Cardiac muscle cell (in vitro differentiated cells and primary cell): ENCODE data around the gene FADS2. TPM values are rescaled to one million over a fixed set of nuclear protein-coding genes. Genes with fewer than 3 reads are reported as not detected.

Experiments used
- DNase-seq, 2 donors: peaks; one replicate each; pipeline versions ENCODE4 v3.0.0 to v3.0.0-alpha.2; 2010 to 2017; ENCODE audit warnings: low read depth in 1 of 2, low spot score in 1 of 2
- H3K27ac ChIP-seq: fragments of 200-600 bp; sonication (generic); 2 replicates; pipeline ENCODE4 v1.5.1; 2016
- H3K27me3 ChIP-seq: fragments of 200-600 bp; sonication (generic); 2 replicates; pipeline ENCODE4 v1.6.0; 2016; ENCODE audit warnings: control low read depth
- H3K36me3 ChIP-seq: fragments of 200-600 bp; sonication (generic); 2 replicates; pipeline ENCODE4 v1.5.1; 2016; ENCODE audit warnings: control low read depth
- H3K4me1 ChIP-seq: fragments of 200-600 bp; sonication (generic); 2 replicates; pipeline ENCODE4 v1.8.1; 2017; ENCODE audit warnings: low read depth, mild to moderate bottlenecking, mixed run types
- H3K4me3 ChIP-seq: fragments of 200-600 bp; sonication (generic); 2 replicates; pipeline ENCODE4 v1.5.1; 2016; ENCODE audit warnings: mild to moderate bottlenecking
- H3K9me3 ChIP-seq: fragments of 200-600 bp; sonication (generic); 2 replicates; pipeline ENCODE4 v1.5.1; 2017; ENCODE audit warnings: low read depth, mild to moderate bottlenecking, control low read depth
- polyA plus RNA-seq: library from polyadenylated mRNA; unstranded; fragments of >200 nt; fragmentation: Nextera tagmentation; extraction: Ambion mirVana; gene quantifications from 2 replicates; pipeline ENCODE4 v1.2.1, GENCODE V29; 2016
- total RNA-seq: library from RNA; depleted of rRNA; stranded (reverse); fragments of >200 nt; gene quantifications from 2 replicates; pipeline ENCODE4 v1.2.3, GENCODE V29; 2016
- TF ChIP-seq, protein P1 (sequence below): IDR thresholded peaks from 2 replicates; pipeline ENCODE4 v1.5.1; 2012; ENCODE audit warnings: low read depth, mild to moderate bottlenecking, low read length

The FADS2 gene
- total and polyA plus RNA-seq, 2 experiments from 2014 or later, result 103 to 262 TPM

DNA sequence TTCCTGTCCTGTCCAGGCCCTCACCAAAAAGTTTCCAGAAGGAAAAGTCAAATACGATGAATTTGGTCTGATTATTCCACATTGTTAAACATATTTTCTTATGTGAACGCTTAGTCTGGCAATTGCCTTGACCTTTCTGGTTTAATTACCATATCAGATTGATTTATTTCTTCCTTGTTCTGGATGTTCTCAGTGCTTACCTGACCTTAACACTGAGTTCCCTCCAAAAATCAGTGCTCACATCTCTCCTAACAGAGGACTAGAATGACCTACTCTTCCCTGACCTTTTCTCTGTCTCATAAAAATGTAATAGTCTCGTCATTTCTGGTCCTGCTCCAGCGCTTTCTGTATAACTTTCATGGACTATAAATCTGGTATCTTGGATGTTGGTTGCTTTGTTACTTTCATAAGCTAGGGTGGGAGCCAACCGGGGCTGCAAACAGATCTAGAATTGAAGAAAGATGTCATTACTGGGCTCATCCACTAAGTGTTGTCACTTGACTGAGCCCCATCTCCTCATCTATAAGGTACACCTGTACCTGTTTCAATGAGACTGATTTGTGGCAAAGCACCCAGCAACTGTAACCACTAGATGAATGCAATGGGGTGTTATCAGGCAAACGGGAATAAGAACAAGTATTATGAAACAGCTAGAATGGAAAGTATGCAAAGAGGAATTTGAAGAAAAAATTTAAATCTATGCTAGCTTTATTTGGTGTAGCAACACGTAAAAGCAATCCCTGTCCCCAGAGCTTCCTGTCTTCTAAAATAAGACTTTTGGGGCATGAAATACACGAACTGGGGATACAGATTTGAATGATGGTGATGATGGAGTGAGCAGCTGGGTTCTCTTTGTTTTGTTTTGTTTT is 2.4 kb downstream of the FADS2 start:
- Histone ChIP-seq H3K4me1 (peaks cover 17% of the 10 kb centered on the region), H3K27me3 (no peaks in the 10 kb centered on the region), H3K36me3 (no peaks in the 10 kb centered on the region), H3K27ac (no peak overlapping the region), H3K4me3 (no peak overlapping the region), H3K9me3 (no peaks in the 10 kb centered on the region)
- TF ChIP-seq, protein P1, sequence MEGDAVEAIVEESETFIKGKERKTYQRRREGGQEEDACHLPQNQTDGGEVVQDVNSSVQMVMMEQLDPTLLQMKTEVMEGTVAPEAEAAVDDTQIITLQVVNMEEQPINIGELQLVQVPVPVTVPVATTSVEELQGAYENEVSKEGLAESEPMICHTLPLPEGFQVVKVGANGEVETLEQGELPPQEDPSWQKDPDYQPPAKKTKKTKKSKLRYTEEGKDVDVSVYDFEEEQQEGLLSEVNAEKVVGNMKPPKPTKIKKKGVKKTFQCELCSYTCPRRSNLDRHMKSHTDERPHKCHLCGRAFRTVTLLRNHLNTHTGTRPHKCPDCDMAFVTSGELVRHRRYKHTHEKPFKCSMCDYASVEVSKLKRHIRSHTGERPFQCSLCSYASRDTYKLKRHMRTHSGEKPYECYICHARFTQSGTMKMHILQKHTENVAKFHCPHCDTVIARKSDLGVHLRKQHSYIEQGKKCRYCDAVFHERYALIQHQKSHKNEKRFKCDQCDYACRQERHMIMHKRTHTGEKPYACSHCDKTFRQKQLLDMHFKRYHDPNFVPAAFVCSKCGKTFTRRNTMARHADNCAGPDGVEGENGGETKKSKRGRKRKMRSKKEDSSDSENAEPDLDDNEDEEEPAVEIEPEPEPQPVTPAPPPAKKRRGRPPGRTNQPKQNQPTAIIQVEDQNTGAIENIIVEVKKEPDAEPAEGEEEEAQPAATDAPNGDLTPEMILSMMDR, result no peak
- DNase-seq, result peak in 1 of 2 donors; percentile 66

DNA sequence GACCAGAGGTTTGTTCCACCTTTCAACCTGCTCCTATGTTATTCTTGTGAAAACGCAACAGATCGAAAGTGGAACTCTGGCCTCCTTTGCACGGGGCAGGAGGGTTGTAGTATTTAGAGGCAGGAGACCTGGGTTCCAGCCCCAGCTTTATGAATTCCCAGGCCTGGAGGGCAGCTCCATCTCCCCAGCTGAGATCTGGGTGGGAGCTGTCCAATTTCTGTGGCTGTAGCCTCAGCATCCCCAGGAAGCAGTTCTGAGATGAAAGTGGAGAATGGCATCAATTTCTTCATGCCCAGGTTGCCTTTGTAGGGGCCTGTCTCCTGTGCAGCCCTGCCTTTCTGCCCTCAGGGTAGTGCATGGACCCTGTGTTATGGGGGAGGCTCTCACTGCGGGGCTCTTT is 4.1 kb downstream of the FADS2 start:
- H3K27ac ChIP-seq, result no peak overlapping the region
- no peak for DNase-seq
- TF ChIP-seq, protein P1, result no peak
- peaks cover 17% of the 10 kb centered on the region for H3K4me1 ChIP-seq
- no peaks in the 10 kb centered on the region for H3K27me3 ChIP-seq
- no peak overlapping the region for H3K4me3 ChIP-seq
- no peaks in the 10 kb centered on the region for H3K36me3 ChIP-seq
- no peaks in the 10 kb centered on the region for H3K9me3 ChIP-seq

DNA sequence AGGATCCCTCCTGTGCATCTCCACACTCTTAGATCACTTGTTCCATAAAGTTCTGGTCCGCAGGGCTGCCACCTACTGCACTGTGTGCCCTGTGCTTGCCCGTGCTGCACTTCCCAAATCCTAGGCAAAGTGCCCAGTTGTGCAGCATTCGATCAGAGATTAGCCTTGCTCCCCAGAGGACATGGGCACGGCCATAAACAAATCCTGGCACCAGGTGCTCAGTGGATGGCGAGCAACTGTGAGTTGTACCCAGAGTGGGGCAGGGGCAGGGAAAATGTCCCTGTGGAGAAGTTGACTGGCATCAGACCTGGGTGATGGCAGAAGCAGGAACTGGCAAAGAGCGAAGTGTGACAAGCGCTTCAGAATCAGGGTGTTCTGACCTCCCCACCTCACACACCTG is 4.7 kb downstream of the FADS2 start:
- H3K9me3 ChIP-seq, result no peaks in the 10 kb centered on the region
- H3K4me1 ChIP-seq, result peaks cover 17% of the 10 kb centered on the region
- H3K27ac ChIP-seq, result no peak overlapping the region
- DNase-seq, result no peak
- no peaks in the 10 kb centered on the region for H3K36me3 ChIP-seq
- no peaks in the 10 kb centered on the region for H3K27me3 ChIP-seq
- no peak overlapping the region for H3K4me3 ChIP-seq
- TF ChIP-seq, protein P1, result no peak

DNA sequence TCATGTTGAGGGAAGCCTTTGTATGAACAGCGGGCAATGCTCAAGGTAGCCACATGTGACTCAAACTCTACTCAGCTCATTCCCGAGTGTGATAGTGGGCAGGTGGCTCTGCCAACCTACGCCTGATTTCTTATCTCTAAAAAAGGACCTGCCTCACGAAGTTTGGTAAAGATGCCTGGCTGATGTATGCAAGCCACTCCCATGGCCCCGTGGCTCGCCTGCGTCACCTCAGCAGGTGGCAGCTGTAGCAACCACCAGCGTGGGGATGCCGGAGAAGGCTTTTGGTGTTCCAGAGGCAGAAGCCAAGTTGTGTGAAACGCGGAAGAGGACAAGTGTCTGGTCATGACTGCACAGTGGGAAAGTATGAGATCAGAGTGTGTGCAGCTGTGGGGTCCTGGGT is 5.4 kb downstream of the FADS2 start:
- H3K4me1 ChIP-seq, result peaks cover 17% of the 10 kb centered on the region
- H3K4me3 ChIP-seq, result no peak overlapping the region
- DNase-seq, result no peak
- TF ChIP-seq, protein P1, result no peak
- H3K9me3 ChIP-seq, result no peaks in the 10 kb centered on the region
- no peak overlapping the region for H3K27ac ChIP-seq
- no peaks in the 10 kb centered on the region for H3K36me3 ChIP-seq
- no peaks in the 10 kb centered on the region for H3K27me3 ChIP-seq

DNA sequence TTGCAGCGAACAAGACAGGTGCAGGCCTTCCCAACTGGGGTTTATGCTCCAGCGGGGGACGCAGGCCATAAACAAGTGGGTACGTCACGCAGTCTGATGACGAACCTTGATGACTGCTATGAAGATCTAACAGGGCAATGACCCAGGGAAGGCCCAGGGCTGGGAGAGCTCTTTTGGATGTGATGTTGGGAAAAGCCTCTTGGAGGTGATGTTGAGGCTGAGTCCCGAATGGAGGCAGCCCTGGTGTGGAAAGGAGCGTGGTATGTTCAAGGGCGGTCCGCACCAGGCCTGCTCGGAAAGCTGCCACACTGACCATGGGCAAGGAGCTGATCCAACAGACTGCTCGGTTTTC is 5.8 kb downstream of the FADS2 start:
- Histone ChIP-seq H3K4me1 (peaks cover 17% of the 10 kb centered on the region), H3K27ac (peak overlapping the region; percentile 81), H3K9me3 (no peaks in the 10 kb centered on the region), H3K4me3 (no peak overlapping the region), H3K36me3 (no peaks in the 10 kb centered on the region), H3K27me3 (no peaks in the 10 kb centered on the region)
- TF ChIP-seq, protein P1, result no peak
- no peak for DNase-seq
